ENCODE data around the gene NTF3. TPM values are rescaled to one million over a fixed set of nuclear protein-coding genes. Genes with fewer than 3 reads are reported as not detected.

NTF3 gene
- total RNA-seq, 1 experiment from 2014 or later = not detected

DNA sequence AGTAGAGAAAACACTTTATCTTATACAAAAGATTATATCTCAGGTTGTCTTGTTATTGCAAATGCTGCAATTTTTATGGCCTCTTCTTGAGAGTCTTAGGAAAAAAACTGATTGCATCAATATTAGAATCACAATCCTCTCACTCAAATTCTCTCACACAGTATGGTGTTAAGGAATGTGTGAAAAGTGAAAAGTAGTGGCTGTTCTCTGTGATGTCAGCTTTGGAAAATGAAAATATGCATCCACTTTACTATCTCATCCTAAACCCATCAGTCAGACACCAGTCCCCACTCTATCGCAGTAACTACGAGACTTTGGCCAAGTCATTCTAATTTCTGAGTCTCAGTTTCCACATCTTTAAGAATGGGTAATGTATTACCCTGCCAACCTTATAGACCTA lies 32.6 kb upstream of the NTF3 start:
- H3K4me1 ChIP-seq (ENCODE audit: control insufficient read depth, insufficient read depth, low read length) = no peaks in the 10 kb centered on the region
- H3K4me3 ChIP-seq (ENCODE audit: low read depth in 2 of 2, low read length in 2 of 2) = no peak overlapping the region
- no peaks in the 10 kb centered on the region for H3K9me3 ChIP-seq (ENCODE audit: control insufficient read depth, insufficient read depth, low read depth, low read length)
- TF ChIP-seq, protein P1, sequence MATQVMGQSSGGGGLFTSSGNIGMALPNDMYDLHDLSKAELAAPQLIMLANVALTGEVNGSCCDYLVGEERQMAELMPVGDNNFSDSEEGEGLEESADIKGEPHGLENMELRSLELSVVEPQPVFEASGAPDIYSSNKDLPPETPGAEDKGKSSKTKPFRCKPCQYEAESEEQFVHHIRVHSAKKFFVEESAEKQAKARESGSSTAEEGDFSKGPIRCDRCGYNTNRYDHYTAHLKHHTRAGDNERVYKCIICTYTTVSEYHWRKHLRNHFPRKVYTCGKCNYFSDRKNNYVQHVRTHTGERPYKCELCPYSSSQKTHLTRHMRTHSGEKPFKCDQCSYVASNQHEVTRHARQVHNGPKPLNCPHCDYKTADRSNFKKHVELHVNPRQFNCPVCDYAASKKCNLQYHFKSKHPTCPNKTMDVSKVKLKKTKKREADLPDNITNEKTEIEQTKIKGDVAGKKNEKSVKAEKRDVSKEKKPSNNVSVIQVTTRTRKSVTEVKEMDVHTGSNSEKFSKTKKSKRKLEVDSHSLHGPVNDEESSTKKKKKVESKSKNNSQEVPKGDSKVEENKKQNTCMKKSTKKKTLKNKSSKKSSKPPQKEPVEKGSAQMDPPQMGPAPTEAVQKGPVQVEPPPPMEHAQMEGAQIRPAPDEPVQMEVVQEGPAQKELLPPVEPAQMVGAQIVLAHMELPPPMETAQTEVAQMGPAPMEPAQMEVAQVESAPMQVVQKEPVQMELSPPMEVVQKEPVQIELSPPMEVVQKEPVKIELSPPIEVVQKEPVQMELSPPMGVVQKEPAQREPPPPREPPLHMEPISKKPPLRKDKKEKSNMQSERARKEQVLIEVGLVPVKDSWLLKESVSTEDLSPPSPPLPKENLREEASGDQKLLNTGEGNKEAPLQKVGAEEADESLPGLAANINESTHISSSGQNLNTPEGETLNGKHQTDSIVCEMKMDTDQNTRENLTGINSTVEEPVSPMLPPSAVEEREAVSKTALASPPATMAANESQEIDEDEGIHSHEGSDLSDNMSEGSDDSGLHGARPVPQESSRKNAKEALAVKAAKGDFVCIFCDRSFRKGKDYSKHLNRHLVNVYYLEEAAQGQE (IDR thresholded peaks at IDR 0.05; ENCODE audit: insufficient read depth in 1 of 2, low read depth in 2 of 2, low read length in 1 of 2) = no peak
- TF ChIP-seq, protein P2, sequence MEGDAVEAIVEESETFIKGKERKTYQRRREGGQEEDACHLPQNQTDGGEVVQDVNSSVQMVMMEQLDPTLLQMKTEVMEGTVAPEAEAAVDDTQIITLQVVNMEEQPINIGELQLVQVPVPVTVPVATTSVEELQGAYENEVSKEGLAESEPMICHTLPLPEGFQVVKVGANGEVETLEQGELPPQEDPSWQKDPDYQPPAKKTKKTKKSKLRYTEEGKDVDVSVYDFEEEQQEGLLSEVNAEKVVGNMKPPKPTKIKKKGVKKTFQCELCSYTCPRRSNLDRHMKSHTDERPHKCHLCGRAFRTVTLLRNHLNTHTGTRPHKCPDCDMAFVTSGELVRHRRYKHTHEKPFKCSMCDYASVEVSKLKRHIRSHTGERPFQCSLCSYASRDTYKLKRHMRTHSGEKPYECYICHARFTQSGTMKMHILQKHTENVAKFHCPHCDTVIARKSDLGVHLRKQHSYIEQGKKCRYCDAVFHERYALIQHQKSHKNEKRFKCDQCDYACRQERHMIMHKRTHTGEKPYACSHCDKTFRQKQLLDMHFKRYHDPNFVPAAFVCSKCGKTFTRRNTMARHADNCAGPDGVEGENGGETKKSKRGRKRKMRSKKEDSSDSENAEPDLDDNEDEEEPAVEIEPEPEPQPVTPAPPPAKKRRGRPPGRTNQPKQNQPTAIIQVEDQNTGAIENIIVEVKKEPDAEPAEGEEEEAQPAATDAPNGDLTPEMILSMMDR (IDR thresholded peaks at IDR 0.05) = no peak
- TF ChIP-seq TCF7L2 (IDR thresholded peaks at IDR 0.05; ENCODE audit: low read depth, low read length) (no peak), POLR2AphosphoS5 (IDR thresholded peaks at IDR 0.05; ENCODE audit: low read depth, low read length) (no peak), SIN3A (IDR thresholded peaks at IDR 0.05; ENCODE audit: borderline replicate concordance, insufficient read depth, low read depth, low read length) (no peak)
- intact Hi-C loops (cut with micrococcal nuclease; ENCODE audit: unreplicated experiment) (no loop called here), in situ Hi-C loops (cut with HindIII; ENCODE audit: low pct_unique_long_range_greater_than_20kb, low sequenced_read_pairs) (no loop called here)
- DNase-seq (ENCODE audit: low read depth, low spot score) = no peak
- ATAC-seq = no peak
- ChIA-PET POLR2A (no interaction called here), CTCF (no interaction called here)
- no peaks in the 10 kb centered on the region for H3K27me3 ChIP-seq (ENCODE audit: control insufficient read depth, insufficient read depth, low read length)
- H3K27ac ChIP-seq (ENCODE audit: low read length) = no peak overlapping the region
- no peaks in the 10 kb centered on the region for H3K36me3 ChIP-seq (ENCODE audit: control insufficient read depth, insufficient read depth, low read length)
- no TSS peak for BruUV-seq (replicated peaks)

DNA sequence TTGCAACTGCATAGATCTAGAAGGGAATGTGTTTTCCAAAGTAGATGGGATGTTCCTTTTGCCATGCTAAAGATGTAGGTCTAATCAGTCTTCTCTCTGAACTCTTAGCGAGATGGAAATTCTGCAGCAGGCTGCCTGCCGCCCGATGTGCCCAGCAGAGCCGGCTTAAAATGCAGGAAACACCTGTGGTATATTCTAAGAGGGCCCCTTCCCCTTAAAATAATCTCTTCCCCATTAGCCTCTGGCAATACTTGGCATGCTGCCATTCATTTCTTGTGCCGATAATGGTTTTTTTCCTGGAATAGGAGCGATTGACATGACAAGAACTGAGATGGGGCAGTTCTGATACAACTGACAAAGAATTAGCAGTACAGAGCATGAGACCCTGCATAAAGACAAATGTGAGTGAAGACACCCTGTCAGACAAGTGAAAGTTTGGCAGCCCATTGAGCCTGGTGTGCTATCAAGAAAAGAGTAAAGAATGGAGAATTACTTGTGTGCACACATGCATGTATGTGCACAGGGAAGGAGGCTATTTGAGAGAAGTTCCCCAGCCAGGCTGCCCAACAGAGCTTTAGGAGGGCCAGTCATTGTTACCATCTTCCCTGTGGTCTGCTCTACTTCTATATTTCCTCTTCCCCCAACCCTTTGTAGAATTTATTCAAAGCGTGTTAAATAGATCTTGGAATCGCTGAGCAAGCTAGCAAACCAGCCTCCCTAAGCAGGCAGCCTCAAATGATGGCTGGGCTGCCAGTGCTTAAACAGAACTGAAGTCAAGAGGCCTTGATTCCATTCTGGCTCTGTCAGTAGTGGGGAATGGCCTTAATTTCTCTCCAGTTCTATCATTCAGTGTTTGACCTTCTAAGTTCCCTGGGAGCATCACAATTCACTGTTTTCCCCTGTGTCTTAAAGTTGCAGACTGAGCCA lies 29.6 kb upstream of the NTF3 start:
- Histone ChIP-seq H3K4me1 (ENCODE audit: control insufficient read depth, insufficient read depth, low read length) (no peaks in the 10 kb centered on the region), H3K27ac (ENCODE audit: low read length) (no peak overlapping the region), H3K9me3 (ENCODE audit: control insufficient read depth, insufficient read depth, low read depth, low read length) (no peaks in the 10 kb centered on the region), H3K27me3 (ENCODE audit: control insufficient read depth, insufficient read depth, low read length) (no peaks in the 10 kb centered on the region), H3K36me3 (ENCODE audit: control insufficient read depth, insufficient read depth, low read length) (no peaks in the 10 kb centered on the region), H3K4me3 (ENCODE audit: low read depth in 2 of 2, low read length in 2 of 2) (no peak overlapping the region)
- in situ Hi-C loops (cut with HindIII; ENCODE audit: low pct_unique_long_range_greater_than_20kb, low sequenced_read_pairs) = no loop called here
- POLR2A ChIA-PET = no interaction called here
- DNase-seq (ENCODE audit: low read depth, low spot score) = no peak
- CTCF ChIA-PET = no interaction called here
- BruUV-seq (replicated peaks) = no TSS peak
- no peak for ATAC-seq
- intact Hi-C loops (cut with micrococcal nuclease; ENCODE audit: unreplicated experiment) = no loop called here
- TF ChIP-seq, protein P2 (IDR thresholded peaks at IDR 0.05) = no peak
- TF ChIP-seq, protein P1 (IDR thresholded peaks at IDR 0.05; ENCODE audit: insufficient read depth in 1 of 2, low read depth in 2 of 2, low read length in 1 of 2) = no peak
- TF ChIP-seq TCF7L2 (IDR thresholded peaks at IDR 0.05; ENCODE audit: low read depth, low read length) = no peak
- TF ChIP-seq POLR2AphosphoS5 (IDR thresholded peaks at IDR 0.05; ENCODE audit: low read depth, low read length) = no peak
- no peak for TF ChIP-seq SIN3A (IDR thresholded peaks at IDR 0.05; ENCODE audit: borderline replicate concordance, insufficient read depth, low read depth, low read length)

All from Panc1 (cell line).